GM23248 (cell line): ENCODE measurements around the gene SUN1. TPM values are rescaled to one million over a fixed set of nuclear protein-coding genes. Genes with fewer than 3 reads are reported as not detected.
A peak's percentile ranks its signal among the peaks of the same experiment; 100 is the strongest.
"Not testable (repeated sequence)": the region's sequence is repeated elsewhere in the genome, so short reads cannot be mapped to it uniquely, and the experiment has no call there.

Source experiments
- DNase-seq: peaks from one replicate; pipeline ENCODE4 v3.0.0-alpha.2; 2015
- H2AFZ ChIP-seq: fragments of 200-600 bp; sonication (generic); 2 replicates; pipeline ENCODE4 v1.6.1; 2016; ENCODE audit warnings: antibody characterized with exemption
- H3F3A ChIP-seq: fragments of 200-600 bp; sonication (generic); 2 replicates; pipeline ENCODE4 v1.6.1; 2016; ENCODE audit warnings: mild to moderate bottlenecking, antibody characterized with exemption, mixed run types; ENCODE audit not compliant: insufficient read depth
- H3K27ac ChIP-seq: fragments of 200-600 bp; sonication (generic); 2 replicates; pipeline ENCODE4 v1.5.1; 2016; ENCODE audit warnings: mild to moderate bottlenecking
- H3K27me3 ChIP-seq: fragments of 200-600 bp; sonication (generic); replicated peaks from 2 replicates; pipeline ENCODE4 v1.6.1; 2016; ENCODE audit warnings: mild to moderate bottlenecking; ENCODE audit not compliant: insufficient read depth
- H3K36me3 ChIP-seq: fragments of 200-600 bp; sonication (generic); 2 replicates; pipeline ENCODE4 v1.6.1; 2016; ENCODE audit warnings: low read depth, mild to moderate bottlenecking
- H3K4me1 ChIP-seq: fragments of 200-600 bp; sonication (generic); 2 replicates; pipeline ENCODE4 v1.6.1; 2016; ENCODE audit warnings: mild to moderate bottlenecking; ENCODE audit not compliant: insufficient read depth
- H3K4me2 ChIP-seq: fragments of 200-600 bp; sonication (generic); one replicate; pipeline ENCODE4 v1.6.1; 2016; ENCODE audit warnings: mild to moderate bottlenecking; ENCODE audit not compliant: unreplicated experiment
- H3K4me3 ChIP-seq: fragments of 200-600 bp; sonication (generic); 2 replicates; pipeline ENCODE4 v1.5.1; 2016; ENCODE audit warnings: mild to moderate bottlenecking
- H3K79me2 ChIP-seq: fragments of 200-600 bp; sonication (generic); 2 replicates; pipeline ENCODE4 v1.6.1; 2016; ENCODE audit warnings: mild to moderate bottlenecking; ENCODE audit not compliant: insufficient read depth
- H3K9ac ChIP-seq: fragments of 200-600 bp; sonication (generic); 2 replicates; pipeline ENCODE4 v1.6.1; 2016; ENCODE audit warnings: mild to moderate bottlenecking
- H3K9me2 ChIP-seq: fragments of 200-600 bp; sonication (generic); 2 replicates; pipeline ENCODE4 v1.6.1; 2016; ENCODE audit warnings: mixed run types, mild to moderate bottlenecking, moderate library complexity; ENCODE audit not compliant: insufficient read depth
- H3K9me3 ChIP-seq: fragments of 200-600 bp; sonication (generic); one replicate; pipeline ENCODE4 v1.6.1; 2017; ENCODE audit warnings: low read depth
- H4K20me1 ChIP-seq: fragments of 200-600 bp; sonication (generic); 2 replicates; pipeline ENCODE4 v1.6.0; 2016; ENCODE audit not compliant: insufficient read depth
- EZH2 ChIP-seq: fragments of 200-600 bp; sonication (generic); IDR thresholded peaks from 2 replicates; pipeline ENCODE4 v1.6.1; 2018; ENCODE audit warnings: antibody characterized with exemption, mild to moderate bottlenecking; ENCODE audit not compliant: insufficient read depth, poor library complexity, severe bottlenecking
- EZH2phosphoT487 ChIP-seq: fragments of 200-600 bp; sonication (generic); IDR thresholded peaks from 2 replicates; pipeline ENCODE4 v1.6.1; 2018; ENCODE audit warnings: antibody characterized with exemption, moderate library complexity, mild to moderate bottlenecking, low read depth; ENCODE audit not compliant: insufficient read depth
- WGBS, 2 experiments: methylation state at CpG; one replicate each; pipeline ENCODE4 v1.1.6; 2015 to 2017; ENCODE audit warnings: low lambda C conversion rate in 2 of 2, low coverage in 1 of 2; ENCODE audit errors: missing lambda C conversion rate in 2 of 2; 5-methylcytosine and 5-hydroxymethylcytosine counted together
- in situ Hi-C: fragments of 300-500 bp; cut with MboI; formaldehyde crosslinking; loops from 2 replicates; pipeline ENCODE4 v1.15.0; 2020
- polyA plus RNA-seq: library from polyadenylated mRNA; unstranded; fragments of >200 nt; fragmentation: Nextera tagmentation; extraction: Ambion mirVana; gene quantifications from 2 replicates; pipeline ENCODE4 v1.2.1, GENCODE V29; 2016
- total RNA-seq: library from RNA; depleted of rRNA; stranded (reverse); fragments of >200 nt; shearing (Covaris generic); gene quantifications from 2 replicates; pipeline ENCODE4 v1.2.3, GENCODE V29; 2014

SUN1 gene
- total and polyA plus RNA-seq, 2 experiments from 2014 or later, result 74.0 to 104 TPM

DNA sequence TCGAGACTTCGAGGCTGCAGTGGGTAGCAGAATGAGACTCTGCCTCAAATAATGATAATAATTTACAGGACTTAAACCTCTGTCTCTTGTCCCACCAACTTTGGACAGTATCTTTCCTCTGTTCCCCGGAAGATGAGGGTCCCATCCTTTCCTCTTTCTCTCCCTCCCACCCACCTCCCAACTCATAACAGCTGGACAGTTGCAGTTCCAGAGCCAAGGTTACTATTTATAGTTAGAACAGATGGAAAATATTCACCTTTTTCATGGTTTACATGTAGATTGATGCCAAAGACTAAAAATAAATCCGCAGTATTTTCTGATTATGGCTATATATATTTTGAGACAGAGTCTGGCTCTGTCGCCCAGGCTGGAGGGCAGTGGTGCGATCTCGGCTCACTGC is 31.6 kb upstream of the SUN1 start:
- Histone ChIP-seq H3F3A (no peaks in the 10 kb centered on the region), H2AFZ (no peak overlapping the region), H3K79me2 (no peaks in the 10 kb centered on the region), H3K4me3 (no peak overlapping the region), H3K9ac (no peak overlapping the region), H3K9me2 (no peaks in the 10 kb centered on the region), H3K4me2 (no peak overlapping the region), H4K20me1 (no peaks in the 10 kb centered on the region), H3K27me3 (no peaks in the 10 kb centered on the region), H3K27ac (no peak overlapping the region), H3K9me3 (no peaks in the 10 kb centered on the region), H3K36me3 (no peaks in the 10 kb centered on the region), H3K4me1 (no peaks in the 10 kb centered on the region)
- in situ Hi-C loops, result no loop called here
- 76 to 77% methylated on average over 7 of the region's 7 CpGs for WGBS, 2 experiments
- no peak for TF ChIP-seq EZH2
- no peak for TF ChIP-seq EZH2phosphoT487
- DNase-seq, result no peak

DNA sequence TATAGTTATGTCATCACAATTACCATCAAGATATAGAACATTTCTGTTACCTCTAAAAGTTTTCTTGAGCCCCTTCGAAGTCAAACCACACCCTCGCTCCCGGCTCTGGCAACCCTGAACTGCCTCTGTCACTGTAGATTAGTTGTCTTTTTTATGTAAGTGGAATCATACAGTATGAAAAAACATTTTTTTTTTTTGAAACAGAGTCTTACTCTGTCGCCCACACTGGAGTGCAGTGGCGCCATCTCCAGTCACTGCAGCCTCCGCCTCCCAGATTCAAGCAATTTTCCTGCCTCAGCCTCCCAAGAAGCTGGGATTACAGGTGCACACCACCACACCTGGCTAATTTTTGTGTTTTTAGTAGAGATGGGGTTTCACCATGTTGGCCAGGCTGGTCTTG is 30.9 kb upstream of the SUN1 start:
- DNase-seq, H3K4me2 ChIP-seq, H2AFZ ChIP-seq, H3K27me3 ChIP-seq, H3K79me2 ChIP-seq, H3K9me2 ChIP-seq, in situ Hi-C loops, H3K27ac ChIP-seq, H4K20me1 ChIP-seq, H3K4me1 ChIP-seq, H3K9me3 ChIP-seq, H3K9ac ChIP-seq, H3K36me3 ChIP-seq, H3F3A ChIP-seq, H3K4me3 ChIP-seq: not testable (repeated sequence)
- WGBS, 2 experiments, result 68 to 69% methylated on average over 5 to 6 of the region's 6 CpGs

DNA sequence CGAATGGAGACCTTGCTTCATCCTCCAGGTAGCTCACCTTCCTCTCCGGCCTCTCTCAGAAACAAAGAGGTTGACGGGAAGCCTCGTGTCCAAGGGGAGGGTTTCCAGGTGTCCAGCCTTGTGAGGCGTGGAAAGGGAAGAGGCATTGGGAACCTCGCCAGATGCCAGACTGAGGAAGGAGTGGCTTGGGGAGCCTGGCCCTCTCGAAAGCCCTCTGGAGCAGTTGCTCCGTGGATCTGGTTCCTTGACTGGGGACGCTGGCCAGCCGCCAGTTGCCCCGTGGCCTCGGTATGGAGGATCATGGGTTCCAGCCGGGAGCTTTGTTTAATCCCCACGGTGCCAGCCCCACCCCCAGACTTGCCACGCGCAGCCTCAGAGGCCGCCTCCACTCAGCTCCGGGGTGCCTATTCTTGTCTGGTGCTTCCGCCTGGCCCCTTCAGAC is 30.3 kb upstream of the SUN1 start:
- Histone ChIP-seq H3F3A (no peaks in the 10 kb centered on the region), H4K20me1 (no peaks in the 10 kb centered on the region), H3K9me3 (no peaks in the 10 kb centered on the region), H3K27me3 (no peaks in the 10 kb centered on the region), H3K4me2 (peak overlapping the region; percentile 12), H3K9ac (peak overlapping the region; percentile 46), H2AFZ (peak overlapping the region; percentile 74), H3K9me2 (no peaks in the 10 kb centered on the region), H3K36me3 (no peaks in the 10 kb centered on the region), H3K4me1 (no peaks in the 10 kb centered on the region), H3K4me3 (no peak overlapping the region), H3K79me2 (no peaks in the 10 kb centered on the region), H3K27ac (no peak overlapping the region)
- peak; percentile 40 for DNase-seq
- in situ Hi-C loops, result no loop called here
- WGBS, 2 experiments, result 19 to 38% methylated on average over 16 to 19 of the region's 19 CpGs
- no peak for TF ChIP-seq EZH2
- no peak for TF ChIP-seq EZH2phosphoT487

DNA sequence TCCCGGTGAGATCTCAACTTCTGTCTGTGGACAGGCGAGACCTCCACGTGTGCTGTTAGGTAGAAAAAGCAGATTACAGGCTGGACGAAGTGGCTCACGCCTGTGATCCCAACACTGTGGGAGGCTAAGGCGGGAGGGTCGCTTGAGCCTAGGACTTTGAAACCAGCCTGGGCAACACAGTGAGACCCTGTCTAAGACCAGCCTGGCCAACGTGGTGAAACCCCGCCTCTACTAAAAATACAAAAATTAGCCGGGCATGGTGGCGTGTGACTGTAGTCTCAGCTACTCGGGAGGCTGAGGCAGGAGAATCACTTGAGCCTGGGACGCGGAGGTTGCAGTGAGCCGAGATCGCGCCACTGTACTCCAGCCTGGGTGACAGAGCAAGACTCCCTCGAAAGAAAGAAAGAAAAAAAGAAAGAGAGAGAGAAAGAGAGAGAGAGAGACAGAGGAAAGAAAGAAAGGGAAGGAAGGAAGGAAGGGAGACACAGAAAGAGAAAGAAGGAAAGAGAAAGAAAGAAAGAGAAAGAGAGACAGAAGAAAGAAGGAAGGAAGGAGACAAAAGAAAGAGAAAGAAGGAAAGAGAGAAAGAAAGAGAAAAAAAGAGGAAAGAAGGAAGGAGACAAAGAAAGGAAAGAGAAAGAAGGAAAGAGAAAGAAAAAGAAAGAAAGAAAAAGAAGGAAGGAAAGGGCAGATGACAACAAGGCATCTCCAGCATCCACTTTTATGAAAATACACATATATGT is 29.6 kb upstream of the SUN1 start:
- TF ChIP-seq EZH2phosphoT487 (no peak), EZH2 (no peak)
- no peak for DNase-seq
- no peaks in the 10 kb centered on the region for H3F3A ChIP-seq
- H3K4me2 ChIP-seq, result no peak overlapping the region
- in situ Hi-C loops, result no loop called here
- WGBS, 2 experiments, result 78 to 81% methylated on average over 14 to 18 of the region's 18 CpGs
- no peaks in the 10 kb centered on the region for H3K9me2 ChIP-seq
- H3K9ac ChIP-seq, result peak overlapping the region; percentile 46; the same call in 1 of the 2 replicates
- no peak overlapping the region for H3K27ac ChIP-seq
- H3K4me1 ChIP-seq, result no peaks in the 10 kb centered on the region
- no peaks in the 10 kb centered on the region for H4K20me1 ChIP-seq
- H3K9me3 ChIP-seq, result no peaks in the 10 kb centered on the region
- no peak overlapping the region for H3K4me3 ChIP-seq
- peak overlapping the region; percentile 74 for H2AFZ ChIP-seq
- no peaks in the 10 kb centered on the region for H3K79me2 ChIP-seq
- no peaks in the 10 kb centered on the region for H3K36me3 ChIP-seq
- H3K27me3 ChIP-seq, result no peaks in the 10 kb centered on the region

DNA sequence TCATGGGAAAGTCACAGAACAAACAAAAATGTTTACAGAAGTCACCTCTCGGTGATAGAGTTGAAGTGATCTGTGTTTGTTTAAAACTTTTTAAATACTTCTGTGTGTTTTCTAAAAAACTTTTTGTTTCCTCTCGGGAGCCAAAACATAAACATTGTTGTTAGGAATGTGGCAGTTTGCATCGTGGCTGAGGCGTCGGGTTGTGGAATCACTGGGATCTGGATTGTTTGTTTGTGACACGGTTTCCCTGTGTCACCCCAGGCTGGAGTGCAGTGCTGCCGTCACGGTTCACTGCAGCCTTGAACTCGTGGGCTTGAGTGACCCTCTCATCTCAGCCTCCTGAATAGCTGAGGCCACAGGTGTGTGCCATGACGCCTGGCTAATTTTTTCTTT is 29.0 kb upstream of the SUN1 start:
- Histone ChIP-seq H3K27ac (no peak overlapping the region), H2AFZ (no peak overlapping the region), H3F3A (no peaks in the 10 kb centered on the region), H3K27me3 (no peaks in the 10 kb centered on the region), H3K9me2 (no peaks in the 10 kb centered on the region), H3K36me3 (no peaks in the 10 kb centered on the region), H4K20me1 (no peaks in the 10 kb centered on the region), H3K9me3 (no peaks in the 10 kb centered on the region), H3K9ac (no peak overlapping the region), H3K4me1 (no peaks in the 10 kb centered on the region), H3K4me3 (no peak overlapping the region), H3K4me2 (no peak overlapping the region), H3K79me2 (no peaks in the 10 kb centered on the region)
- 65 to 68% methylated on average over 10 of the region's 10 CpGs for WGBS, 2 experiments
- DNase-seq, result no peak
- in situ Hi-C loops, result no loop called here
- TF ChIP-seq EZH2 (no peak), EZH2phosphoT487 (no peak)

DNA sequence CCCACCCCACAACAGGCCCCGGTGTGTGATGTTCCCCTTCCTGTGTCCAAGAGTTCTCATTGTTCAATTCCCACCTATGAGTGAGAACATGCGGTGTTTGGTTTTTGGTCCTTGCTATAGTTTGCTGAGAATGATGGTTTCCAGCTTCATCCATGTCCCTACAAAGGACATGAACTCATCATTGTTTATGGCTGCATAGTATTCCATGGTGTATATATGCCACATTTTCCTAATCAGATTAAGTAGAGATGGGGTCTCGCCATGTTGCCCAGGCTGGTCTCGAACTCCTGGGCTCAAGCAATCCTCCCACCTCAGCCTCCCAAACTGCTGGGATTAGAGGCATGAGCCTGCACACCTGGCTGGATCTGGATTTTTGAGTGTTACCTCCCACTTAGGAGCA is 28.5 kb upstream of the SUN1 start:
- DNase-seq, H3K9me2 ChIP-seq, in situ Hi-C loops, H3K36me3 ChIP-seq, H3K9me3 ChIP-seq, H3K27ac ChIP-seq, H3K9ac ChIP-seq, H4K20me1 ChIP-seq, H3K4me1 ChIP-seq, H3F3A ChIP-seq, H2AFZ ChIP-seq, H3K27me3 ChIP-seq, H3K79me2 ChIP-seq, H3K4me2 ChIP-seq, H3K4me3 ChIP-seq: not testable (repeated sequence)
- 88 to 95% methylated on average over 4 of the region's 4 CpGs for whole genome bisulfite sequencing, 2 experiments
